ENCODE data around the gene FZD4. TPM values are rescaled to one million over a fixed set of nuclear protein-coding genes. Genes with fewer than 3 reads are reported as not detected.

FZD4 gene
- total RNA-seq, 1 experiment from 2014 or later = 4.5 TPM

GRCh38 chr11:86991341-86991740 lies 36.1 kb upstream of the FZD4 start:
- H3K23me2 ChIP-seq (ENCODE audit: insufficient read length, low read depth, low read length, poor library complexity, severe bottlenecking) = no peaks in the 10 kb centered on the region
- H2BK120ac ChIP-seq (ENCODE audit: low read depth, low read length, poor library complexity, severe bottlenecking) = no peak overlapping the region
- H3K36me3 Mint-ChIP-seq (ENCODE audit: insufficient read depth in 1 of 3, low read depth in 3 of 3) = no peaks in the 10 kb centered on the region
- H3K4me1 Mint-ChIP-seq = peaks cover 24 to 27% of the 10 kb centered on the region in 2 experiments
- no peaks in the 10 kb centered on the region for H3K27me3 ChIP-seq (ENCODE audit: insufficient read depth, low read length)
- TF ChIP-seq CTCF (conservative IDR thresholded peaks at IDR 0.05) = no peak
- H4K20me1 ChIP-seq (ENCODE audit: control insufficient read depth, insufficient read depth, insufficient read length) = no peaks in the 10 kb centered on the region
- H2BK5ac ChIP-seq (ENCODE audit: insufficient read length, low read length) = no peak overlapping the region
- WGBS (ENCODE audit: extremely low coverage, insufficient read length, low lambda C conversion rate) = no CpG with 5 or more reads among the region's 5 CpGs
- no peak overlapping the region for H2AFZ ChIP-seq (ENCODE audit: low read length)
- no peak overlapping the region for H4K91ac ChIP-seq (ENCODE audit: insufficient read length, low read depth, low read length)
- H3K27ac ChIP-seq (ENCODE audit: insufficient read length, low read depth, low read length) = no peak overlapping the region
- H2AK5ac ChIP-seq (ENCODE audit: insufficient read length, low read length) = no peak overlapping the region
- H3K27me3 Mint-ChIP-seq (ENCODE audit: low read depth) = peaks cover 2% of the 10 kb centered on the region; the same call in 1 of the 2 replicates
- H3K79me2 ChIP-seq (ENCODE audit: insufficient read depth, low read length) = no peaks in the 10 kb centered on the region
- no peak overlapping the region for H3K56ac ChIP-seq (ENCODE audit: insufficient read length, low read depth, low read length)
- no peak for DNase-seq
- H4K8ac ChIP-seq (replicated peaks; ENCODE audit: insufficient read length, low read depth, low read length) = no peak overlapping the region
- H3K27ac Mint-ChIP-seq = no peak overlapping the region
- H3K18ac ChIP-seq (ENCODE audit: insufficient read length, low read depth, low read length) = no peak overlapping the region
- no peak overlapping the region for H3K14ac ChIP-seq (ENCODE audit: insufficient read depth, low read length)
- no peak overlapping the region for H4K5ac ChIP-seq (ENCODE audit: insufficient read length, low read depth, low read length)
- H3K79me1 ChIP-seq (ENCODE audit: insufficient read depth, low read depth, low read length, poor library complexity, severe bottlenecking) = no peaks in the 10 kb centered on the region
- H3K4me2 ChIP-seq (ENCODE audit: insufficient read depth, insufficient read length, low read length) = no peak overlapping the region
- no peak overlapping the region for H2BK15ac ChIP-seq (ENCODE audit: low read depth, low read length)
- no peak overlapping the region for H3K4ac ChIP-seq (ENCODE audit: low read depth, low read length)
- no peak overlapping the region for H3K9ac ChIP-seq (ENCODE audit: extremely low read depth, insufficient read length, low read length)
- no peaks in the 10 kb centered on the region for H3K9me3 ChIP-seq (ENCODE audit: control insufficient read depth, low read depth, low read length)
- no peaks in the 10 kb centered on the region for H3K9me3 Mint-ChIP-seq
- H2BK20ac ChIP-seq (ENCODE audit: low read depth, low read length, poor library complexity, severe bottlenecking) = no peak overlapping the region
- no peak overlapping the region for H3K4me3 Mint-ChIP-seq
- no peaks in the 10 kb centered on the region for H3K4me1 ChIP-seq (ENCODE audit: insufficient read depth, low read length)
- no peak overlapping the region for H2BK12ac ChIP-seq (ENCODE audit: insufficient read length, low read depth, low read length)
- no peak overlapping the region for H3K23ac ChIP-seq (ENCODE audit: insufficient read length, low read depth, low read length)
- H3T11ph ChIP-seq (ENCODE audit: low read length) = no peak overlapping the region
